Upper lobe of left lung (tissue), 4 donors: ENCODE data around the gene ZC3H4.

Experiments
- EP300 ChIP-seq, 4 donors: sonication (generic); formaldehyde crosslinking; IDR thresholded peaks; one replicate each; pipeline ENCODE4 v1.5.1; 2017; ENCODE audit warnings: antibody characterized with exemption in 4 of 4, control low read depth in 2 of 4
- POLR2A ChIP-seq, 4 donors: fragments of 450-650 bp; IDR thresholded peaks; one replicate each; pipeline ENCODE4 v1.5.1; 2016 to 2017; ENCODE audit warnings: antibody characterized with exemption in 4 of 4, mild to moderate bottlenecking in 2 of 4
- POLR2AphosphoS5 ChIP-seq, 2 donors: sonication (generic); formaldehyde crosslinking; IDR thresholded peaks; one replicate each; pipeline ENCODE4 v1.5.1; 2017; ENCODE audit warnings: antibody characterized with exemption in 2 of 2
- TF ChIP-seq, protein P1 (sequence below), 6 experiments: fragments of 450-650 bp in 4 of 6; fragments of 200-600 bp in 2 of 6; sonication (generic) in 2 of 6; IDR thresholded peaks; one replicate each; pipeline ENCODE4 v1.5.1; 2016 to 2019; ENCODE audit warnings: antibody characterized with exemption in 6 of 6

GRCh38 chr19:47135156-47135555 is 21.6 kb upstream of the ZC3H4 start:
- TF ChIP-seq, protein P1, sequence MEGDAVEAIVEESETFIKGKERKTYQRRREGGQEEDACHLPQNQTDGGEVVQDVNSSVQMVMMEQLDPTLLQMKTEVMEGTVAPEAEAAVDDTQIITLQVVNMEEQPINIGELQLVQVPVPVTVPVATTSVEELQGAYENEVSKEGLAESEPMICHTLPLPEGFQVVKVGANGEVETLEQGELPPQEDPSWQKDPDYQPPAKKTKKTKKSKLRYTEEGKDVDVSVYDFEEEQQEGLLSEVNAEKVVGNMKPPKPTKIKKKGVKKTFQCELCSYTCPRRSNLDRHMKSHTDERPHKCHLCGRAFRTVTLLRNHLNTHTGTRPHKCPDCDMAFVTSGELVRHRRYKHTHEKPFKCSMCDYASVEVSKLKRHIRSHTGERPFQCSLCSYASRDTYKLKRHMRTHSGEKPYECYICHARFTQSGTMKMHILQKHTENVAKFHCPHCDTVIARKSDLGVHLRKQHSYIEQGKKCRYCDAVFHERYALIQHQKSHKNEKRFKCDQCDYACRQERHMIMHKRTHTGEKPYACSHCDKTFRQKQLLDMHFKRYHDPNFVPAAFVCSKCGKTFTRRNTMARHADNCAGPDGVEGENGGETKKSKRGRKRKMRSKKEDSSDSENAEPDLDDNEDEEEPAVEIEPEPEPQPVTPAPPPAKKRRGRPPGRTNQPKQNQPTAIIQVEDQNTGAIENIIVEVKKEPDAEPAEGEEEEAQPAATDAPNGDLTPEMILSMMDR (IDR thresholded peaks at IDR 0.05), result no peak
- TF ChIP-seq POLR2AphosphoS5 (IDR thresholded peaks at IDR 0.05) (no peak), POLR2A (IDR thresholded peaks at IDR 0.05) (no peak), EP300 (IDR thresholded peaks at IDR 0.05) (no peak)
